Measurements from ENCODE around the gene C1QTNF5.
A peak's percentile ranks its signal among the peaks of the same experiment; 100 is the strongest.

Gene C1QTNF5

GRCh38 chr11:119307219-119307618 lies 33.5 kb downstream of the C1QTNF5 start:
- peak overlapping the region in 7 of 11 experiments; percentile 16 to 72 (median 64); a peak in 12 of 22 replicates for H3K4me2 ChIP-seq
- peaks cover 65 to 95% (median 84%) of the 10 kb centered on the region in 11 experiments for H3K36me3 ChIP-seq
- peak overlapping the region in 7 of 11 experiments; percentile 48 to 79 (median 61); a peak in 10 of 22 replicates for H3K27ac ChIP-seq
- peaks cover 0 to 72% (median 6%) of the 10 kb centered on the region in 11 experiments; a peak in 10 of 22 replicates for H4K20me1 ChIP-seq
- H3K4me3 ChIP-seq = no peak overlapping the region
- no peak for TF ChIP-seq Cebpa-rat (IDR thresholded peaks at IDR 0.05)
- peak overlapping the region in 6 of 11 experiments; percentile 4 to 70 (median 44); a peak in 7 of 22 replicates for H3K9ac ChIP-seq
- H3K4me1 ChIP-seq = peaks cover 10 to 33% (median 24%) of the 10 kb centered on the region in 10 experiments; a peak in 19 of 20 replicates
- no peaks in the 10 kb centered on the region for H3K27me3 ChIP-seq
- no peaks in the 10 kb centered on the region for H3K9me3 ChIP-seq (replicated peaks in 1 of 11)

GRCh38 chr11:119306373-119306890 lies 34.3 kb downstream of the C1QTNF5 start:
- H3K36me3 ChIP-seq = peaks cover 73 to 95% (median 86%) of the 10 kb centered on the region in 11 experiments
- peak overlapping the region in 9 of 11 experiments; percentile 39 to 72 (median 60); a peak in 18 of 22 replicates for H3K4me2 ChIP-seq

GRCh38 chr11:119305556-119306372 lies 34.9 kb downstream of the C1QTNF5 start:
- Histone ChIP-seq H3K9ac (peak overlapping the region in 8 of 11 experiments; percentile 6 to 70 (median 40); a peak in 11 of 22 replicates), H3K27ac (peak overlapping the region in 9 of 11 experiments; percentile 3 to 79 (median 56); a peak in 16 of 22 replicates), H3K4me3 (no peak overlapping the region), H3K4me2 (peak overlapping the region in 9 of 11 experiments; percentile 39 to 72 (median 60); a peak in 18 of 22 replicates), H3K36me3 (peaks cover 80 to 95% (median 86%) of the 10 kb centered on the region in 11 experiments), H4K20me1 (peaks cover 0 to 75% (median 4%) of the 10 kb centered on the region in 11 experiments; a peak in 9 of 22 replicates), H3K27me3 (no peaks in the 10 kb centered on the region), H3K9me3 (replicated peaks in 1 of 11) (no peaks in the 10 kb centered on the region), H3K4me1 (peaks cover 10 to 33% (median 24%) of the 10 kb centered on the region in 10 experiments; a peak in 19 of 20 replicates)
- TF ChIP-seq Cebpa-rat (IDR thresholded peaks at IDR 0.05) = no peak

More at GRCh38 chr11:119306373-119306890, 34.3 kb downstream of the C1QTNF5 start:
- Histone ChIP-seq H3K4me1 (peaks cover 10 to 33% (median 24%) of the 10 kb centered on the region in 10 experiments; a peak in 19 of 20 replicates), H4K20me1 (peaks cover 0 to 77% (median 6%) of the 10 kb centered on the region in 11 experiments; a peak in 10 of 22 replicates), H3K27ac (peak overlapping the region in 9 of 11 experiments; percentile 3 to 79 (median 56); a peak in 17 of 22 replicates), H3K27me3 (no peaks in the 10 kb centered on the region), H3K4me3 (no peak overlapping the region), H3K9me3 (replicated peaks in 1 of 11) (no peaks in the 10 kb centered on the region), H3K9ac (peak overlapping the region in 9 of 11 experiments; percentile 2 to 70 (median 34); a peak in 12 of 22 replicates)
- TF ChIP-seq Cebpa-rat (IDR thresholded peaks at IDR 0.05) = peak in 3 of 11 experiments; percentile 39 to 78 (median 64); a peak in 4 of 22 replicates

DNA sequence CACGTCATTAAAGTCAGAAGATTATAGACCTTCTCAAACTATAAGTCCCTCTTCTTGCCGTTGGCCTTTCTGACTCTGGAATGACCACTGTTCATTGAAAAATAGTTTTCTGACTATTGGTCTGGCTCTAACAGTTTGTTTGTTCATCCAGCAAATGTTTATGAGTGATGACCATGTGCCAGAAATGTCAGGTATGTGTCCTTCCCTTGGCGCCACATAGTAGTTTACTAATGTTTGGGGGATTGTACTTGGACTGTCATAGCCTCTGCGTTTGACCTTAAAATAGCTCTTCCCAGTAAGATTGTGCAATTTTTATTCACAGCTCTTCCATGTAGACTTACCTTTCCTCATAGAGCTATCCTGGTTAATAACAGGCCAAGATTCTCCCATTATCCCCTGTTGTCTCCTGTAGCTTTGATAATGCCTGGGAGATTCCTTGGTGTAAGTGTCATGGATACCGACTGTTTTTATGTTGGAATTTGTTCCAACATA lies 37.4 kb downstream of the C1QTNF5 start:
- Histone ChIP-seq H4K20me1 (peaks cover 0 to 85% (median 0%) of the 10 kb centered on the region in 11 experiments; a peak in 8 of 22 replicates), H3K4me3 (no peak overlapping the region), H3K4me2 (no peak overlapping the region), H3K36me3 (peaks cover 83 to 98% (median 87%) of the 10 kb centered on the region in 11 experiments), H3K9me3 (replicated peaks in 1 of 11) (no peaks in the 10 kb centered on the region), H3K4me1 (peaks cover 10 to 28% (median 24%) of the 10 kb centered on the region in 10 experiments; a peak in 19 of 20 replicates), H3K9ac (no peak overlapping the region), H3K27me3 (no peaks in the 10 kb centered on the region), H3K27ac (no peak overlapping the region)
- no peak for TF ChIP-seq Cebpa-rat (IDR thresholded peaks at IDR 0.05)

- TF ChIP-seq Cebpa-rat (IDR thresholded peaks at IDR 0.05) = no peak
- Histone ChIP-seq H3K36me3 (peaks cover 94 to 100% (median 99%) of the 10 kb centered on the region in 11 experiments), H3K4me1 (peaks cover 0 to 9% (median 3%) of the 10 kb centered on the region in 10 experiments; a peak in 12 of 20 replicates)
Observed at GRCh38 chr11:119300198-119300964, 40.3 kb downstream of the C1QTNF5 start.

GRCh38 chr11:119299416-119299815 lies 41.3 kb downstream of the C1QTNF5 start:
- Histone ChIP-seq H3K27ac (no peak overlapping the region), H3K27me3 (no peaks in the 10 kb centered on the region), H3K4me1 (no peaks in the 10 kb centered on the region; a peak in 1 of 20 replicates), H3K9ac (no peak overlapping the region), H3K36me3 (peaks cover 87 to 100% (median 100%) of the 10 kb centered on the region in 11 experiments), H4K20me1 (peaks cover 0 to 88% (median 0%) of the 10 kb centered on the region in 11 experiments; a peak in 6 of 22 replicates), H3K9me3 (replicated peaks in 1 of 11) (no peaks in the 10 kb centered on the region), H3K4me3 (no peak overlapping the region), H3K4me2 (no peak overlapping the region)
- no peak for TF ChIP-seq Cebpa-rat (IDR thresholded peaks at IDR 0.05)

More at GRCh38 chr11:119300198-119300964, 40.3 kb downstream of the C1QTNF5 start:
- no peaks in the 10 kb centered on the region for H3K9me3 ChIP-seq (replicated peaks in 1 of 11)
- H3K4me3 ChIP-seq = no peak overlapping the region
- H3K27ac ChIP-seq = no peak overlapping the region
- H3K27me3 ChIP-seq = no peaks in the 10 kb centered on the region
- no peak overlapping the region for H3K9ac ChIP-seq
- no peak overlapping the region for H3K4me2 ChIP-seq
- H4K20me1 ChIP-seq = peaks cover 0 to 86% (median 0%) of the 10 kb centered on the region in 11 experiments; a peak in 5 of 22 replicates

- H3K27ac ChIP-seq = no peak overlapping the region
- TF ChIP-seq Cebpa-rat (IDR thresholded peaks at IDR 0.05) = no peak
- H3K4me1 ChIP-seq = no peaks in the 10 kb centered on the region
- H3K27me3 ChIP-seq = no peaks in the 10 kb centered on the region
- peaks cover 0 to 88% (median 0%) of the 10 kb centered on the region in 11 experiments; a peak in 6 of 22 replicates for H4K20me1 ChIP-seq
- no peak overlapping the region for H3K9ac ChIP-seq
- H3K36me3 ChIP-seq = peaks cover 87 to 100% (median 100%) of the 10 kb centered on the region in 11 experiments
- no peaks in the 10 kb centered on the region for H3K9me3 ChIP-seq (replicated peaks in 1 of 11)
- H3K4me3 ChIP-seq = no peak overlapping the region
- no peak overlapping the region for H3K4me2 ChIP-seq
Observed at GRCh38 chr11:119298726-119299125, 42.0 kb downstream of the C1QTNF5 start.

DNA sequence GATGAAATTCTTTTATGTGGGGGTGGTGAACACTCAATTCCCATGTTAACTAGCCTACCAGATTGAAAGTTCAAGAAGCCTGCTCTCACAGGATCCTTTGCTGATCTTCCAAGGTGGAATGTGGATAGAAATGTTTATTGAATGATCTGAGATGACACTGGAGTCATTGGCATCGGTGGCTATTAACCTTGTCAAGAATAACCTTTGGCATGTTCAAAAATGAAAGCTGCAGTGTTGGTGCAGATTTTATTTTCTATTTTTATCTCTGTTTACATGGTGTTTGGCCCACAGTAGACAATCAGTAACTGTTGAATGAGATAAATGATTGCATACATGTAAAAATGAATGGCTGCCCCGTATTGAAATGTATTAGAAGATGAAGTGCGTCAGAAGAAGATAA lies 42.7 kb downstream of the C1QTNF5 start:
- no peaks in the 10 kb centered on the region for H3K4me1 ChIP-seq
- no peak overlapping the region for H3K9ac ChIP-seq
- H3K4me2 ChIP-seq = no peak overlapping the region
- H3K36me3 ChIP-seq = peaks cover 85 to 100% (median 97%) of the 10 kb centered on the region in 11 experiments
- H4K20me1 ChIP-seq = peaks cover 0 to 88% (median 0%) of the 10 kb centered on the region in 11 experiments; a peak in 6 of 22 replicates
- H3K4me3 ChIP-seq = no peak overlapping the region
- TF ChIP-seq Cebpa-rat (IDR thresholded peaks at IDR 0.05) = no peak
- H3K27me3 ChIP-seq = no peaks in the 10 kb centered on the region
- no peak overlapping the region for H3K27ac ChIP-seq
- no peaks in the 10 kb centered on the region for H3K9me3 ChIP-seq (replicated peaks in 1 of 11)

Measured in BLaER1 treated with 17β-estradiol and CSF1 and Interleukin-3, amounts not matched to agents 10 nM and 100 nM (cell line).